PC-9 (cell line): ENCODE results near the gene KIFAP3. TPM values are rescaled to one million over a fixed set of nuclear protein-coding genes. Genes with fewer than 3 reads are reported as not detected.

Source experiments
- total RNA-seq: library from RNA; stranded (reverse); gene quantifications from 2 replicates; pipeline ENCODE4 v1.2.3, GENCODE V29; 2021

Gene KIFAP3
- total RNA-seq, 1 experiment from 2014 or later, result 9.7 TPM

Other genes with a start within 250 kb of the KIFAP3 start
- 7.5 and 7.8 TPM in 2 replicates for gene SCYL3, start 180.8 kb downstream of the KIFAP3 start, total RNA-seq
- not detected in 2 replicates for gene NTMT2, start 71.3 kb upstream of the KIFAP3 start, total RNA-seq